ENCODE data around the gene ARID3C. TPM values are rescaled to one million over a fixed set of nuclear protein-coding genes. Genes with fewer than 3 reads are reported as not detected.

The ARID3C gene
- total and polyA plus RNA-seq, 2 donors from 2014 or later = not detected

GRCh38 chr9:34638138-34638445 is 9.2 kb upstream of the ARID3C start:
- intact Hi-C loops (cut with DNase I) = no loop called here

GRCh38 chr9:34637356-34638137 is 8.7 kb upstream of the ARID3C start, which contains the start of gene SIGMAR1:
TSS of gene SIGMAR1 (minus strand) at chr9:34637787. CDS start at chr9:34637697, 90 bp downstream.
- peaks cover 0 to 21% (median 2%) of the 10 kb centered on the region in 3 donors for H3K4me1 ChIP-seq (ENCODE audit: control insufficient read depth in 2 of 3, insufficient read depth in 2 of 3, low read depth in 1 of 3, low read length in 3 of 3)
- no peak for FAIRE-seq
- H3K4me3 ChIP-seq (ENCODE audit: low read length in 3 of 3) = peak within 1 kb of the TSS; percentile 80 to 88 (median 85)
- H3K9ac ChIP-seq (ENCODE audit: low read length in 3 of 3) = peak within 1 kb of the TSS; percentile 78 to 90 (median 89)
- H3K36me3 ChIP-seq (ENCODE audit: control insufficient read depth in 2 of 3, insufficient read depth in 3 of 3, low read length in 3 of 3) = peaks cover 2 to 7% (median 2%) of the 10 kb centered on the region in 3 donors
- peak within 1 kb of the TSS; percentile 74 to 87 for H3K27ac ChIP-seq (ENCODE audit: low read depth in 2 of 2, low read length in 2 of 2)
- TF ChIP-seq CTCF (IDR thresholded peaks at IDR 0.05; ENCODE audit: borderline replicate concordance, extremely low read depth, insufficient read depth) = no peak
- H3K9me3 ChIP-seq (ENCODE audit: control insufficient read depth in 2 of 3, insufficient read depth in 1 of 3, low read length in 3 of 3) = no peaks in the 10 kb centered on the region
- H3K27me3 ChIP-seq (ENCODE audit: control insufficient read depth, insufficient read depth, low read length) = no peaks in the 10 kb centered on the region
- intact Hi-C loops (cut with DNase I) = no loop called here
- DNase-seq = peak; percentile 95 to 97 (median 97)

More at GRCh38 chr9:34638138-34638445, 9.2 kb upstream of the ARID3C start:
- Histone ChIP-seq H3K9ac (ENCODE audit: low read length in 3 of 3) (peak overlapping the region; percentile 78 to 90 (median 78)), H3K4me1 (ENCODE audit: control insufficient read depth in 2 of 3, insufficient read depth in 2 of 3, low read depth in 1 of 3, low read length in 3 of 3) (peaks cover 0 to 21% (median 2%) of the 10 kb centered on the region in 3 donors), H3K27me3 (ENCODE audit: control insufficient read depth, insufficient read depth, low read length) (no peaks in the 10 kb centered on the region), H3K27ac (ENCODE audit: low read depth in 2 of 2, low read length in 2 of 2) (peak overlapping the region; percentile 74 to 87), H3K4me3 (ENCODE audit: low read length in 3 of 3) (peak overlapping the region; percentile 80 to 88 (median 85)), H3K36me3 (ENCODE audit: control insufficient read depth in 2 of 3, insufficient read depth in 3 of 3, low read length in 3 of 3) (peaks cover 2 to 7% (median 2%) of the 10 kb centered on the region in 3 donors), H3K9me3 (ENCODE audit: control insufficient read depth in 2 of 3, insufficient read depth in 1 of 3, low read length in 3 of 3) (no peaks in the 10 kb centered on the region)
- FAIRE-seq = no peak
- DNase-seq = no peak
- TF ChIP-seq CTCF (IDR thresholded peaks at IDR 0.05; ENCODE audit: borderline replicate concordance, extremely low read depth, insufficient read depth) = no peak

GRCh38 chr9:34636791-34637355 is 8.0 kb upstream of the ARID3C start:
- TF ChIP-seq CTCF (IDR thresholded peaks at IDR 0.05; ENCODE audit: borderline replicate concordance, extremely low read depth, insufficient read depth) = no peak
- intact Hi-C loops (cut with DNase I) = no loop called here
- Histone ChIP-seq H3K27me3 (ENCODE audit: control insufficient read depth, insufficient read depth, low read length) (no peaks in the 10 kb centered on the region), H3K4me3 (ENCODE audit: low read length in 3 of 3) (peak overlapping the region; percentile 44 to 88 (median 73)), H3K36me3 (ENCODE audit: control insufficient read depth in 2 of 3, insufficient read depth in 3 of 3, low read length in 3 of 3) (peaks cover 2 to 7% (median 2%) of the 10 kb centered on the region in 3 donors), H3K9ac (ENCODE audit: low read length in 3 of 3) (peak overlapping the region; percentile 10 to 89 (median 55)), H3K27ac (ENCODE audit: low read depth in 2 of 2, low read length in 2 of 2) (peak overlapping the region in 1 of 2 donors; percentile 60), H3K4me1 (ENCODE audit: control insufficient read depth in 2 of 3, insufficient read depth in 2 of 3, low read depth in 1 of 3, low read length in 3 of 3) (peaks cover 0 to 21% (median 2%) of the 10 kb centered on the region in 3 donors), H3K9me3 (ENCODE audit: control insufficient read depth in 2 of 3, insufficient read depth in 1 of 3, low read length in 3 of 3) (no peaks in the 10 kb centered on the region)
- FAIRE-seq (no peak), DNase-seq (no peak)

All from kidney (tissue), 14 donors.